Measurements from ENCODE around the gene KLHL29. TPM values are rescaled to one million over a fixed set of nuclear protein-coding genes. Genes with fewer than 3 reads are reported as not detected.

The KLHL29 gene
- total RNA-seq, 4 donors from 2014 or later = 39.6 to 52.0 (median 40.4) TPM

GRCh38 chr2:23513245-23513871, 128.4 kb downstream of the KLHL29 start:
- peak overlapping the region; percentile 30 to 81 (median 65) for H3K27ac ChIP-seq
- peaks cover 0 to 86% (median 34%) of the 10 kb centered on the region in 4 donors for H3K4me1 ChIP-seq
- no peaks in the 10 kb centered on the region for H3K27me3 ChIP-seq
- TF ChIP-seq EP300 (IDR thresholded peaks at IDR 0.05) (no peak), CTCF (IDR thresholded peaks at IDR 0.05) (no peak), POLR2A (IDR thresholded peaks at IDR 0.05) (no peak)
- H3K9me3 ChIP-seq = no peaks in the 10 kb centered on the region
- 50 to 64% methylated on average over 15 of the region's 15 CpGs for WGBS, 2 donors
- no peaks in the 10 kb centered on the region for H3K36me3 ChIP-seq
- H3K4me3 ChIP-seq = no peak overlapping the region
- no peak for DNase-seq (ENCODE audit: low spot score in 2 of 2)

GRCh38 chr2:23513872-23514793, 129.2 kb downstream of the KLHL29 start:
- TF ChIP-seq POLR2A (IDR thresholded peaks at IDR 0.05) (no peak), CTCF (IDR thresholded peaks at IDR 0.05) (no peak), EP300 (IDR thresholded peaks at IDR 0.05) (peak in 1 of 2 donors; percentile 20)
- Histone ChIP-seq H3K4me3 (no peak overlapping the region), H3K36me3 (no peaks in the 10 kb centered on the region), H3K27me3 (no peaks in the 10 kb centered on the region), H3K9me3 (no peaks in the 10 kb centered on the region), H3K4me1 (peaks cover 0 to 86% (median 37%) of the 10 kb centered on the region in 4 donors), H3K27ac (peak overlapping the region; percentile 30 to 81 (median 65))
- DNase-seq (ENCODE audit: low spot score in 2 of 2) = no peak
- 58 to 63% methylated on average over 10 of the region's 10 CpGs for WGBS, 2 donors

GRCh38 chr2:23516520-23517256, 131.7 kb downstream of the KLHL29 start:
- Histone ChIP-seq H3K27me3 (no peaks in the 10 kb centered on the region), H3K4me3 (no peak overlapping the region), H3K9me3 (no peaks in the 10 kb centered on the region), H3K36me3 (no peaks in the 10 kb centered on the region), H3K27ac (peak overlapping the region in 3 of 4 donors; percentile 9 to 81 (median 79)), H3K4me1 (peaks cover 0 to 92% (median 48%) of the 10 kb centered on the region in 4 donors)
- TF ChIP-seq POLR2A (IDR thresholded peaks at IDR 0.05) (no peak), CTCF (IDR thresholded peaks at IDR 0.05) (no peak), EP300 (IDR thresholded peaks at IDR 0.05) (no peak)
- no peak for DNase-seq (ENCODE audit: low spot score in 2 of 2)
- WGBS, 2 donors = 77 to 85% methylated on average over 19 of the region's 19 CpGs

GRCh38 chr2:23518481-23519333, 133.7 kb downstream of the KLHL29 start:
- no peak overlapping the region for H3K4me3 ChIP-seq
- TF ChIP-seq POLR2A (IDR thresholded peaks at IDR 0.05) (no peak), EP300 (IDR thresholded peaks at IDR 0.05) (no peak), CTCF (IDR thresholded peaks at IDR 0.05) (no peak)
- H3K9me3 ChIP-seq = no peaks in the 10 kb centered on the region
- 63 to 80% methylated on average over 11 to 12 of the region's 13 CpGs for WGBS, 2 donors
- no peak for DNase-seq (ENCODE audit: low spot score in 2 of 2)
- peaks cover 0 to 90% (median 47%) of the 10 kb centered on the region in 4 donors for H3K4me1 ChIP-seq
- peak overlapping the region; percentile 48 to 92 (median 83) for H3K27ac ChIP-seq
- no peaks in the 10 kb centered on the region for H3K36me3 ChIP-seq
- no peaks in the 10 kb centered on the region for H3K27me3 ChIP-seq

All from tibial nerve (tissue), 4 donors.